Tibial nerve (tissue), 4 donors: ENCODE results near the gene MTCL1.

Source experiments
- EP300 ChIP-seq, 2 donors: sonication (generic); formaldehyde crosslinking; IDR thresholded peaks; one replicate each; pipeline ENCODE4 v1.6.1; 2017; ENCODE audit warnings: antibody characterized with exemption in 2 of 2, mild to moderate bottlenecking in 1 of 2
- POLR2A ChIP-seq, 2 donors: fragments of 450-650 bp; IDR thresholded peaks; one replicate each; pipeline ENCODE4 v1.6.1; 2017; ENCODE audit warnings: antibody characterized with exemption in 2 of 2, mild to moderate bottlenecking in 2 of 2, moderate library complexity in 2 of 2
- TF ChIP-seq, protein P1 (sequence below), 5 experiments: fragments of 200-600 bp in 3 of 5; fragments of 450-650 bp in 2 of 5; sonication (generic) in 3 of 5; IDR thresholded peaks; one replicate each; pipeline ENCODE4 v1.5.1; 2016 to 2019; ENCODE audit warnings: antibody characterized with exemption in 5 of 5, mild to moderate bottlenecking in 3 of 5, moderate library complexity in 2 of 5

DNA sequence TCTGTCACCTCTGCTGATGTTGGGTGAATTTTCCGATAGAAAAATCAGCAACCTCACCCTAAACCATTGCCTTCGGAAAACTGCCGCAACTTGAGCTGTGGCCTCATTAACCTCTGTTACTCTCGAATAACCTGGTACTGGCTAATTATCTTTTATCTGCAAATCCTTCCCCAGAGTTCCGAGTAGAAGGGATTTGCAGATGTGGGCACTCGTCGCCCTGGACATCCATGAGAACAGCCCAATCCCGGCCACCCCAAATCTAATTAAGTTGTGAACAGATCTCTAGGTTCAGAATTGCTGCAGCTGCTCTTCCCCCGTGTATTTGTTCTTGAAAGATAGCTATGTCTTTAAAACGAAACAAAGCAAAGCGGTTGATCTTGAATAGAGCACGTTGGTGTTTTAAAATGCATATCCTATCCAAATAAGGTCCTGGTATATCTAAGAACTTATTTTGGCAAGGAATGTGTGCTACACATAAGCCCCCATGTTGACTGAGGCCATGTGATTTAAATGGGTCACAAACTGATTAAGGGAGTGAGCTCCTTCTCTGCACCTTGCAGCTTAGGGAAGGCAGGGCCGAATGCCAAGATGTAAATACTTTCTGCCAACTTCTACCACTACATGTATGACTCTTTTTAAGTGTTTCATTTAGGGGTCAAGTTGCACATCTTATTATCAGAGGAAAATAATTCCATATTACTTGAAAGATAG lies 88.2 kb downstream of the MTCL1 start:
- TF ChIP-seq, protein P1, sequence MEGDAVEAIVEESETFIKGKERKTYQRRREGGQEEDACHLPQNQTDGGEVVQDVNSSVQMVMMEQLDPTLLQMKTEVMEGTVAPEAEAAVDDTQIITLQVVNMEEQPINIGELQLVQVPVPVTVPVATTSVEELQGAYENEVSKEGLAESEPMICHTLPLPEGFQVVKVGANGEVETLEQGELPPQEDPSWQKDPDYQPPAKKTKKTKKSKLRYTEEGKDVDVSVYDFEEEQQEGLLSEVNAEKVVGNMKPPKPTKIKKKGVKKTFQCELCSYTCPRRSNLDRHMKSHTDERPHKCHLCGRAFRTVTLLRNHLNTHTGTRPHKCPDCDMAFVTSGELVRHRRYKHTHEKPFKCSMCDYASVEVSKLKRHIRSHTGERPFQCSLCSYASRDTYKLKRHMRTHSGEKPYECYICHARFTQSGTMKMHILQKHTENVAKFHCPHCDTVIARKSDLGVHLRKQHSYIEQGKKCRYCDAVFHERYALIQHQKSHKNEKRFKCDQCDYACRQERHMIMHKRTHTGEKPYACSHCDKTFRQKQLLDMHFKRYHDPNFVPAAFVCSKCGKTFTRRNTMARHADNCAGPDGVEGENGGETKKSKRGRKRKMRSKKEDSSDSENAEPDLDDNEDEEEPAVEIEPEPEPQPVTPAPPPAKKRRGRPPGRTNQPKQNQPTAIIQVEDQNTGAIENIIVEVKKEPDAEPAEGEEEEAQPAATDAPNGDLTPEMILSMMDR (IDR thresholded peaks at IDR 0.05), result no peak
- TF ChIP-seq POLR2A (IDR thresholded peaks at IDR 0.05) (no peak), EP300 (IDR thresholded peaks at IDR 0.05) (no peak)
